Hypothalamus (tissue), 51 donors: ENCODE data around the gene ZNF787.
A peak's percentile ranks its signal among the peaks of the same experiment; 100 is the strongest.
"Not testable (repeated sequence)": the region's sequence is repeated elsewhere in the genome, so short reads cannot be mapped to it uniquely, and the experiment has no call there.

ENCODE experiments used
- DNase-seq, 51 donors: peaks; one replicate each; lab custom pipeline; 2025; lab: John Stamatoyannopoulos, UW

Gene ZNF787

DNA sequence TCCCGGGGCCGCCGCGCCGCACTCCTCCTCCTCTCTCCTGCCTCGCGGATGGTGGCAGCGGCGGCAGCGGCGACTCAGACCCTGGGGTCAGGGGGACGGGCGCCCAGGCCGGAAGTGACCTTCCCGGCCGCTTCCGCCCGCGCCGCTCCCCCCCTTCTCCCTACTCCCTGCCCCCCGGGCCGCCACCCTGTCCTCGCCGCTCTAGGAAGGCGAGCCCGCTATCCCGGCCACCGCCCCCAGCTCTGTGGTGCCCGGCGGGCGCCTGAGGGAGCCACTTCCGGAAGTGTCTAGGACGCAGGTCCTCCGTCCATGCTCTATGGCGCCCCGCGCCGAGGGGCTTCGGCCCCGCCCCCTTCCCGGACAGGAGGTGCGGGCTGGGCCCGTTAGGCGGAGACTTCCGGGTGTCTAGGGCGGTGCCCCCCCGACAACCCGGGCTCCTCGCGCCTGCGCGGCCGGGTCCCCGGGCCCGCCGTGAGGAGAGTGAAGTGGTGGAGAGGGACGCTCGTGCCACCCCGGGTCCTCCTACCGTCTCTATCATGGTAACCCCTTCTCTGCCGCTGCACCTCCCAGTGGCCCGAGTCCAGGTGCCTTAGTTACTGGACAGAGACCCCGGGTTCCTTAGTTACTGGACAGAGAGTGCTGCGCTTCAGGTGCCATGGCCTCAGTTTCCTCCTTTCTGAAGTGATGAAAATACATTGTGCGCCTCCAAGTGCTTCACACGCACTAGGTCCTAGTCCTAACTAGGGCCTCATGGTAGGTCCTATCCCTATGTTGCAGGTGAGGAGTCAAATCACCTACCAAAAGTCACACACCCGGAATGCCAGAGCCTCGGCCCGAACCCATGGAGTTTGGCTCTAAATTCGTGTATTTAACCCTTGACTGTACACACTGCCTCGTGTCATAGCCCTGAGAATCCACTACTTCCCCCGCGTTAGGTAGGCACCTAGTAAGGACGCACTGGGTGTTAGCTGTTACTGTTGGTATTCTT, at the start of gene ZNF787:
TSS of gene ZNF787 (minus strand) at position 116 of the 988 bp plus-strand sequence. CDS start 18,078 bp downstream, outside the sequence.
- peak; percentile 84 to 99 (median 98) for DNase-seq

DNA sequence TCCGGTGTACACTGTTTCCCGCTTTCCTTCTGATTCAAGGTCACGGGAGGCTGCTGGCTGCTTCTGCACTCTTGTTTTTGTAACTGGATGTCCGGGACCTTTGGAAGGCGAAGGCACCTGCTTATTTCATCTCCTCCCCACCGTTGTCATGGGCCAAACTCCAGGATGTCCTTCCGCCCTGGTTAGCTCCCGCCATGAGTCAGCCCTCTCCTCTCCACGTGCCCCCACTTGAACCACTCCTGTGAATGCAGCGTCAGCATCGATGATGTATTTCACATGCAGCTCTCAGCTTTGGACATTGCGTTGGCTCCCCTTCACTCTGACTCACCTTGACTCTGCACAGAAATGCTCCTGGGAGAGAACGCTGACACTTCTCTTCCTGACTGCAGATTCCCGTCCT, 49.2 kb upstream of the ZNF787 start:
- DNase-seq = peak in 2 of 51 donors; percentile 1 to 14

DNA sequence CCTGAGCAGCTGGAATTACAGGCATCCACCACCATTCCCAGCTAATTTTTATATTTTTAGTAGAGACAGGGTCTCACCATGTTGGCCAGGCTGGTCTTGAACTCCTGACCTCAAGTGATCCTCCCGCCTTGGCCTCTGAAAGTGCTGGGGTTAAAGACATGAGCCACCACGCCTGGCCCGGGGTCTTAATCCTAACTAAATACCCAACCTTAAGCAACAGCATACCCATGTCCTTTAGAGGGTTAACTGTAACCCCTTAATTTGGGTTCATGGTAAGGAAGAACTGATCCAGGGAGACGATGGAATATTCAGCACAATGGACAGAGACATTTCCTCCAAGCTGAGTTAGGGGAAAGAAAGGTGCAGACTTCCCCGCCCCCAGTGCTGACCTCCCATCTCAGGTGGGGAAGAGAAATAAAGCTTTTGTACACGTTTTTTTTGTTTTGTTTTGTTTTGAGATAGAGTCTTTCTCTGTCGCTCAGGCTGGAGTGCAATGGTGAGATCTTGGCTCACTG, 46.0 kb upstream of the ZNF787 start:
- DNase-seq = no peak

DNA sequence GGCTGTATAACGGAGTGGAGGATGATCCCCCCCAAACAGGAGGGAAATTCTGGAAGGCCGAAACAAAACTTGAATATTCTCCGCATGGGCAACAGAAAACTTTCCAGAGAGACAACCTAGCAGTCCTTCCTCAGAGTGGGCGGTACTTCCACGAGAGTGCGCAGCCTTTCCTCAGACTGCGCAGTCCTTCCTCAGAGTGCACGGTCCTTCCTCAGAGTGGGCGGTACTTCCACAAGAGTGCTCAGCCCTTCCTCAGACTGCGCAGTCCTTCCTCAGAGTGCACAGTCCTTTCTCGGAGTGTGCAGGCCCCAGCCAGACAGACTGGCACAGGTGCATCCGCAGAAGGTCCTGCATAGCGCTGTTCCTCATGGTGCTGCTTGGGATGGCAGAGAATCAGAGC, 42.0 kb upstream of the ZNF787 start:
- DNase-seq = no peak

DNA sequence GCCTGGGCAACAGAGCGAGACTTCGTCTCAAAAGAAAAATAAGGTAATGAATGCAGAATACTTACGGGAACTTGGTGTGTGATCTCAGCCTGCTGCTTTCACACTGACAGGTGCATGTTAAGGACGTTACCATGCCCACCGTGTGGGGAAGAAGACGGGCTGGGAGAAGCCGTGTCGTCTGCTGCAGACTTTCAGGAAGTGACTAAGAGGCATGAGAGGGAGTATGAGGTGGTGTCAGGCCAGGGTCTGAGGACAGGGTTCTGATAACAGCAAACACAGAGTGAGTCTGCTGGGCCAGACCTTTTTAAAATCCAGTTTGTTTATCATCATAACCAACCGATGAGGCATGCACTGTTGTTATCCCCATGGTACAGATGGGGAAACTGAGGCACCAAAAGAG, 41.2 kb upstream of the ZNF787 start:
- DNase-seq = no peak

DNA sequence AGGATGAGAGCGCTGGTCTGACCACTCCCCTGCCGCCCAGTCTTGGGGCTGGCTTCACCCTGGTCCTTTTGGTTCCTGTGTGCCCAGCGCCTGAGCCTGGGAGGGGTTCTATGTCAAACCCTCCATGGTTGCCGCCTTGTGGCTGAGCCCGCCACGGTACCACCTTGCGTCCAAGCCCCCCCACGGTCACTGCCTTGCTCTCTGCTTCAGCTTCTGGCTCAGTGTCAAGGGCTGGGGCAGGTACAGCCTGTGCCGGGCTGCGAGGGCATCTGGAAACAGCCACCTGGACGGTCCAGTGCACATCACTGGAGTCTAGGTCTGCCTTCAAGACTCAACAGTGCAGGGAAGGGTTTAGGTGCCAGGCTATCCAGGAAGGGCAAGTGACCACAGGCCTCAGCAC, 40.4 kb upstream of the ZNF787 start:
- DNase-seq = no peak

DNA sequence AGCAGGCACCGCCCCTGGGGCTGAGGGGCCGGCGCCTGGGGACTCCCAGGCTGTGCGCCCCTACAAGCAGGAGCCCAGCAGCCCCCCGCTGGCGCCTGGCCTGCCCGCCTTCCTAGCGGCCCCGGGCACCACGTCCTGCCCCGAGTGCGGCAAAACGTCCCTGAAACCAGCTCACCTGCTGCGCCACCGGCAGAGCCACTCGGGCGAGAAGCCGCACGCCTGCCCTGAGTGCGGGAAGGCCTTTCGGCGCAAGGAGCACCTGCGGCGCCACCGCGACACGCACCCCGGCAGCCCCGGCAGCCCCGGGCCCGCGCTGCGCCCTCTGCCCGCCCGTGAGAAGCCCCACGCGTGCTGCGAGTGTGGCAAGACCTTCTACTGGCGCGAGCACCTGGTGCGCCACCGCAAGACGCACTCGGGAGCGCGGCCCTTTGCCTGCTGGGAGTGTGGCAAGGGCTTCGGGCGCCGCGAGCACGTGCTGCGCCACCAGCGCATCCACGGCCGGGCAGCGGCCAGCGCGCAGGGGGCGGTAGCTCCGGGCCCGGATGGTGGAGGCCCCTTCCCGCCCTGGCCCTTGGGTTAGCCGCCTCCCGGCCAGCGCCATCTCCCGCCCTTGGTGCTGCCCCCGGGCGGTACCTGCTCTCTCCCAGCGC, 38.7 kb upstream of the ZNF787 start:
- no peak for DNase-seq

DNA sequence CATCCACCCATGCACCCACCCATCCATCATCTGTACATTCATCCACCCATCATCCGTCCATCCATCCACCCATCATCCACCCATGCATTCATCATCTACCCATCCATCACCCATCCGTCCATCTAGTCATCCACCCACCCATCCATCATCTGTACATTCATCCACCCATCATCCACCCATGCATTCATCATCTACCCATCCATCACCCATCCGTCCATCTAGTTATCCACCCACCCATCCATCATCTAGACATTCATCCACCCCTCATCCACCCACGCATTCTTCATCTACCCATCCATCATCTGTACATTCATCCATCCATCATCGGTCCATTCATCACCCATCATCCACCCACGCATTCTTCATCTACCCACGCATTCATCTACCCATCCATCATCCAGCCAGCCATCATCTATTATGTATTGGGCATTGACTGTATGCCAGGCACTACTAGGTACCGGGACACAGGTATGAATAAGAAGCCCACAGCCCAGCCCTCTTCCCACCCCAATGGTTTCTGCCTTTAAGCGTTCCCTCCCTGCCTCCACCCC, 38.0 kb upstream of the ZNF787 start:
- no peak for DNase-seq

DNA sequence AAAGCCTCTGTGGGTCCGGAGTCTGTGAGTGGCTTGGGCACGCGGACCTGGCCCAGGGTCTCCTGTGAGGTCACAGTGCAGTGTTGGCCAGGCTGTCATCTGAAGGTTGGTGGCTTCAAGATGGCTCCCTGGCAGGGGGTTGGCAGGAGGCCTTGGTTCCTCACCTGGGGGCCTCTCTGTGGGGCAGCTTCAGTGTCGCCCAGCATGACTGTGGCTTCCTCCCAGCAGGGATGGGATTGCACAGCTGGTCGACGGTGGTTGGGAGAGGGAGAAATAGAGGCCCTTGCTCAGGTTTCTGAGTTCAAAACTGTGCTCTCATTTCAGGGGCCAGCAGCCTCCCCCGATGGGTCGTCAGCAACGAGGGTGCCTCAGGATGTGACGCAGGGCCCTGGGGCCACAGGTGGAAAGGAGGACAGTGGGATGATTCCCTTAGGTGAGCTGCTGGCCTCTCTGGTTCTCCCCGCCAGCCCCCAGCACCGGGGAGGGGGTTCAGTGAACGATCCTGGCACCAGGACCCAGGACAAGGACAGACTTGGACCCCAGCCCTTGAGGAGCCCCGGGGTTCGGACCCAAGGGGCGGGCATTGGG, 37.2 kb upstream of the ZNF787 start:
- DNase-seq = no peak

DNA sequence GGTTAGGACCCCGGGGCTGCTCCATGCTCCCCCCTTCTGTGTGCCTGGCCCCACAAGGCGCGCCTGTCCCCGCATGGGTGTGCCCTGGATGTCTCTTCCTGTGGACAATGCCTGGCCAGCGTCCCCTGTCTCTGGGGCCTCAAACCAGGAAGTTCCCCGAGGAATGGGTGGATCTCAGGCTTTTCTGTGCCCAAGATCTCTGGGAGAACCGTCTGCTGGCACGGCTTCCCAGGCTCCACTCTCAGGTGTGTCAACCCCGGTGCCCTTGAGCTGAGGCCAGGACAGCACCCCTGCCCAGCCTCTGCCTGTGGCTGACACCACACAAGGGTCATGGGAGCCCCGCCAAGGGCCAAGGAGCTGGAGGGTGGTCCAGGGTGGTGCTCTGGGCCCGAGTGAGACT, 35.7 kb upstream of the ZNF787 start:
- DNase-seq = no peak

DNA sequence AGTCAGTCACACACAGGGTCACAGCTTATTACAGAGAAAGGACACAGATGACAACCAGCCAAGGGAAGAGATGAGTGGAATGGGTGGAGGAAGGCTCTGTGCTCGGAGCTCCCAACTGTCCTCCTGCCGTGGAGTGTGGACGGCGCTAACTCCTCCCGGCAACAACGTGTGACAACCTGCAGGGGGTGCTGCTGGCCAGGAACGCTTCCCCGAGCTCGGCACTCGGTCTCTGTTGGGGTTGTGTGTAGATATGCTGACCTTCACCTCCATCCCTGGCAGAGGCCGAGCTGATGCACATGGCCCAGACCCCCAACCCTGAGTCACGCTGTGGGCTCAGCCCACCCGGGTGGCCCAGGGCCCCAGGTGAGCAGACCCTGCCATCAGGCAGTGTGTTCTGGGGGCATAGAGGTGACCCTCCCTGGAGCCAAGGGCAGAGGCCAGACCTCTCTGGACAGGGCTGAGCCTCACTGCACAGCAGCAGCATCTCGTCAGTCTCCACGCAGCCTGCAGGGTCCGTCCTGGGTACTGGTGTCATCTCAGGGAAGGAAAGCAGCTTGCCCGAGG, 34.1 kb upstream of the ZNF787 start:
- DNase-seq = peak in 1 of 51 donors; percentile 8

DNA sequence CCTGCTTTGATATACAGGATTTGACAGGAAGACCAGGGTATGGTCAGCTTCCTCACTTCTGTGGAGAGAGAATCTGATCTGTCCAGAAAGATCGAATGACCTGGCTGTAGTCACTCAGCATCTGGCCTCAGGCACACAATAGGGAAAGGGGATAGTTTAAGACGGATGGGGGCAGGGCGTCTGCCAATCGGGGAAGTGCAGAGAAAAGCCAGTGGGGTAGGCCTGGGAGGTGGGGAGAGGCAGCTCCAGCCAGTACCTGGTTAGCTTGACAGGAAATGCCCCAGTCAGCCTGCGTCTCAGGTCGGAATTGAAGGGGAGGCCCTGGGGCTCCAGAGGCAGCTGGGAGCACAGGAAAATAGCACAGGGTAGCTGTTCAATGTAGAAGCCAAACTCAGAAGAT, 32.4 kb upstream of the ZNF787 start:
- no peak for DNase-seq

DNA sequence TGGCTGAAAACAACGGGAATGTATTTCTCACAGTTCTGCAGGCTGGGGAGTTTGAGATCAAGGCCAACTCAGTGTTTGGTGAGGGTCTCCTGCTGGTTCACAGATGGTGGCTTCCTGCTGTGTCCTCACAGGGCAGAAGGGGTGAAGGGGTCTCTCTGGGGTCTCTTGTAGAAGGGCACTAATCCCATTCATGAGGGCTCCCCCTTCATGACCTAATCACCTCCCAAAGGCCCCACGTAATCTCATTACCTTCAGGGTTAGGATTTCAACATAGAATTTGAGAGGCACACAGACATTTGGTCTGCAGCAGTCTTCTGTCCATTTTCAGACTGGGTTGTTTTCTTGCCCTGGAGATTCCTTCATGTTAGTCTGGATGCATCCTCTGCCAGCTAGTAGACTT, 31.5 kb upstream of the ZNF787 start:
- no peak for DNase-seq

DNA sequence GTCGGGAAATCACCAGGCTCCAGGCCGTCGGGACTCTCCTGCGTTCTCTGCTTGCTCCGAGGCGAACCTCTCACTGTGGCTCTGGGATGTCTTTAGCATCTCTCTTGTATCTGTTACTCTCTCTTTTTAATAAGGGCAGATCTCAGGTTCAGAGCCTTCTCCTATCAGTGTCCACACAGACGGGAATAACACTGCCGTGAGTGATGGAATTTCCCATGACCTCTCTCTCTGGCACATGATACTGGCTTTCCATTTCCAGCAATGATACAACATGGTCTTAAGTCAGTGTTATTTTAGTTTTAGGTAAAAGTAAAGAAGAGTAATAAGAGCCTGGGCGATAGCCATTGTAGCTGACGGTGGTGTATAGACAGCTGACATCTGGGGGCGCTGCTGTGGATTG, 29.3 kb upstream of the ZNF787 start:
- no peak for DNase-seq

DNA sequence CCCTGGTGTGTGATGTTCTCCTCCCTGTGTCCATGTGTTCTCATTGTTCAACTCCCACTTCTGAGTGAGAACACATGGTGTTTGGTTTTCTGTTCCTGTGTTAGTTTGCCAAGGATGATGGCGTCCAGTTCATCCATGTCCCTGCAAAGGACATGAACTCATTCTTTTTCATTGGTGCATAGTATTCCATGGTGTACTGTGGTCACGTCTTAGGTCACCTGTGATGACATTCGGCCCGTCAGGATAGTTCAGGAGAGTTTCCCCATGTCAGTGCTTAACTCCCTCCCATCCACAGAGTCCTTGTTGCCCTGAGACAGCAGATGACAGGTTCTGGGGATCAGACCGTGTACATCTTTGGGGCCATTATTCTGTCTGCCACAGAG, 28.6 kb upstream of the ZNF787 start:
- no peak for DNase-seq

DNA sequence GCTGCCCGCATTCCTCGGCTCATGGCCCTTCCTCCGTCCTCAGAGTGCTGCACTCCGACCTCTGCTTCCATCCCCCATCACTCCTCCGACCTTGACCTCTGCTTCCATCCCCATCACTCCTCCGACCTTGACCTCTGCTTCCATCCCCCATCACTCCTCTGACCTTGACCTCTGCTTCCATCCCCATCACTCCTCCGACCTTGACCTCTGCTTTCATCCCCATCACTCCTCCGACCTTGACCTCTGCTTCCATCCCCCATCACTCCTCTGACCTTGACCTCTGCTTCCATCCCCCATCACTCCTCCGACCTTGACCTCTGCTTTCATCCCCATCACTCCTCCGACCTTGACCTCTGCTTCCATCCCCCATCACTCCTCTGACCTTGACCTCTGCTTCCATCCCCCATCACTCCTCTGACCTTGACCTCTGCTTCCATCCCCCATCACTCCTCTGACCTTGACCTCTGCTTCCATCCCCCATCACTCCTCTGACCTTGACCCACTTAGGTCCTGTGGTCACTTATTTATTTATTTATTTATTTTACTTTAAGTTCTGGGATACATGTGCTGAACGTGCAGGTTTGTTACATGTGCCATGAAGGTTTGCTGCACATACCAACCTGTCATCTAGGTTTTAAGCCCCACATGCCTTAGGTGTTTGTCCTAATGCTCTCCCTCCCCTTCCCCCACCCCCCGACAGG, 28.0 kb upstream of the ZNF787 start:
- DNase-seq = not testable (repeated sequence)

DNA sequence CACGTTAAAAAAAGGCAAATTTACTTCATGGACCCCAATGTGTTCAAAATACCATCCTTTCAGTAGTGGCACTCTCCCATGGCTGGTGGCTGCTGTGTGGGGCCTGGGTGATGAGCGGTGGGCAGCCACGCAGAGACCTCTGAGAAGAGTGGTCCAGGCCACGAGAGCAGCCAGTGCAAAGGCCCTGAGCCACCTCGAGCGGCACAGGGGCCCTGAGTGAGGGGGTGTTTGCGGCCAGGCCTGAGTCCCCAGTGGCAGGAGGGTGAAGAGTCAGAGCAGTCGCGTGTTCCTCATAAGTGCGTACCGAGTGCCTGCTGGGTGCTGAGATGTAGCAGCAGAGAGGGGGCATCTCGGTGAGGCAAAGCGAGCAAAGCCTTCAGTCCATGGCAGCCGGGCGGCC, 27.0 kb upstream of the ZNF787 start:
- no peak for DNase-seq

DNA sequence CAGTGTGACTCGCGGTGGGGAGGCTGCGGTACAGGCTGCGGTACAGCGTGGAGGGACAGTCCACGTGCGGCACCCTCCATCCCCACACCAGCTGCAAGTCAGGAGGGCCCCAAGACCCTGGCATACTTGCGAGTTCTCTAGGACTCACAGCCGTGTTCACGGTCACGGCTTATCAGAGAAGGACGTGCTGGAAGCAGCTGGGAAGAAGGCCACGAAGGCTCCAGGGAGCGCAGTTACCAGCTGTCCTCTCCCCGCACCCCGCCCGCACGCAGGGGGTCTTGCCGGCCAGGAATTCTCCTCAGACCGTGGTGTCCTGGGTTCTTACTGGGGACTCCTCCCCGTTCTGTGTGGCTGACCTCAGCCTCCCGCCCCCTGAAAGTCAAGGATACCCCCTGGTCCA, 26.2 kb upstream of the ZNF787 start:
- no peak for DNase-seq

DNA sequence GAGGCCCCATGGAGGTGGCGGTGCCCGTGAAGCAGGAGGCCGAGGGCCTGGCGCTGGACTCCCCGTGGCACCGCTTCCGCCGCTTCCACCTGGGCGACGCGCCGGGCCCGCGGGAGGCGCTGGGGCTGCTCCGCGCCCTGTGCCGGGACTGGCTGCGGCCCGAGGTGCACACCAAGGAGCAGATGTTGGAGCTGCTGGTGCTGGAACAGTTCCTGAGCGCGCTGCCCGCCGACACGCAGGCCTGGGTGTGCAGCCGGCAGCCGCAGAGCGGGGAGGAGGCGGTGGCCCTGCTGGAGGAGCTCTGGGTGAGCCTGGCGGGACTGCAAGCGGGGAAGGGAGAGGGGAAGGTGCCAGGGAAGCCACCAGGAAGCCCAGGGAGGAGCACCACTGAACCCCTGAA, 25.8 kb upstream of the ZNF787 start:
- no peak for DNase-seq

DNA sequence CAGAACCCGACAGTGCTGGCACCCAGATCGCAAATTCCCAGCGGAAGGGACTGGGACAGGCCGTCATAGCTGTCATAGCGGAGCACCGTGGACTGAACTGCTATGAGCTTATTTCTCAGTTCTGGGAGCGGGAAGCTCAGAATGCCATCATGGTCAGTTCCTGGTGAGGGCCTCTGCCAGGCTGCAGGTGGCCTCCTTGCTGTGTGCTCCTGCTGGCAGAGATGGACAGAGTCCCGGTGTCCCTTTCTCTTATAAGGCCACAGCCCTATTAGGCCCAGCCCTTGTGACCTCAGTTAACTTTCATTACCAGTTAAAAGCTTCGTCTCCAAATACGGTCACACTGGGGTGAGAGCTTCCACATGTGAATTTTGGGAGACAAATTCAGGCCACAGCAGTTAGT, 24.6 kb upstream of the ZNF787 start:
- DNase-seq = no peak
